ENCODE results near the gene MINDY3.
A peak's percentile ranks its signal among the peaks of the same experiment; 100 is the strongest.

MINDY3 gene

DNA sequence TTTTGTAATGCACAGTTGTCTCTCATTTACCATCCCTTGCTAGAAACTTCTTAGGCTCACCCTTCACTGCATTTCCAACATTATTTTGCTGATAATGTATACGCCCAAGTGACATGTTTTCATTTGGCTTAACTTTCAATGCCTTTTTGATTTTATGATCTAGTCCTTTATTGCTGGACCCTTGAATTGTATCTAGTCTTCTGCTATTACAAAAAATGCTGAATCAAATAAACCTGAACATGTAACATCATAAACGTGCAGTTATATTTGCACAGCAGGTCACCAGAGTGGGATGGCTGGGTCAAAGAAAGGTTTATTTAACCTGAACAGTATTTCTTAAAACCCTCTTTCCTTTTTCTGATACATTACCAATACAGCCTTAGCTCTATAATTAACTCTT, 63.0 kb downstream of the MINDY3 start:
- Histone ChIP-seq H3K9me3 (ENCODE audit: control insufficient read depth in 5 of 5, low read length in 5 of 5) (peaks cover 0 to 9% (median 7%) of the 10 kb centered on the region in 5 donors), H3K27me3 (ENCODE audit: control insufficient read depth in 5 of 5, insufficient read depth in 4 of 5, low read length in 5 of 5) (no peaks in the 10 kb centered on the region), H3K36me3 (ENCODE audit: control insufficient read depth in 5 of 5, insufficient read depth in 5 of 5, low read length in 5 of 5) (peaks cover 3 to 46% (median 25%) of the 10 kb centered on the region in 5 donors), H3K4me1 (ENCODE audit: control insufficient read depth in 5 of 5, insufficient read depth in 5 of 5, low read length in 5 of 5) (peaks cover 0 to 7% (median 3%) of the 10 kb centered on the region in 5 donors), H3K27ac (ENCODE audit: low read depth, low read length) (no peak overlapping the region), H3K4me3 (ENCODE audit: low read depth in 1 of 5, low read length in 5 of 5) (no peak overlapping the region), H3K9ac (ENCODE audit: low read length in 5 of 5) (no peak overlapping the region)

DNA sequence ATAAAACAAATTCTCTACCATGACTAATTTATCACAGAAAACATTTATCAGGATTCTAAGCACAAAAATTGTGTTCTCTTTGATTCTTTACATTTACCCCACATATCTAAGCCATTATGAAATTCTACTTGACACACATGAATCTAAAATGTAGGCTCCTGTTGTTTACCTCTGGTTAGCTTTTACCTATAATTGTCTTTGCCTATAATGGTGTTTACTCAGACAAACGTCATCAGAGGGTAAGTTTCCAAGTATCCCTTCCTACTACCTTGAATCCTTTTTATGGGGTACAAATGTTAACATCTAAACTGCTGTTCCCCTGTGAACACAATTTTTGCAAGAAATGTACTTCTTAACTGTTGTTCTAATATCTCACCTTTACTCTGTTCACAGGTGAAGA, 63.5 kb downstream of the MINDY3 start:
- H3K4me3 ChIP-seq (ENCODE audit: low read depth in 1 of 5, low read length in 5 of 5) = no peak overlapping the region
- no peaks in the 10 kb centered on the region for H3K27me3 ChIP-seq (ENCODE audit: control insufficient read depth in 5 of 5, insufficient read depth in 4 of 5, low read length in 5 of 5)
- H3K27ac ChIP-seq (ENCODE audit: low read depth, low read length) = no peak overlapping the region
- no peak overlapping the region for H3K9ac ChIP-seq (ENCODE audit: low read length in 5 of 5)
- H3K9me3 ChIP-seq (ENCODE audit: control insufficient read depth in 5 of 5, low read length in 5 of 5) = peaks cover 0 to 9% (median 7%) of the 10 kb centered on the region in 5 donors
- H3K36me3 ChIP-seq (ENCODE audit: control insufficient read depth in 5 of 5, insufficient read depth in 5 of 5, low read length in 5 of 5) = peaks cover 3 to 45% (median 25%) of the 10 kb centered on the region in 5 donors
- peaks cover 0 to 13% (median 9%) of the 10 kb centered on the region in 5 donors for H3K4me1 ChIP-seq (ENCODE audit: control insufficient read depth in 5 of 5, insufficient read depth in 5 of 5, low read length in 5 of 5)

DNA sequence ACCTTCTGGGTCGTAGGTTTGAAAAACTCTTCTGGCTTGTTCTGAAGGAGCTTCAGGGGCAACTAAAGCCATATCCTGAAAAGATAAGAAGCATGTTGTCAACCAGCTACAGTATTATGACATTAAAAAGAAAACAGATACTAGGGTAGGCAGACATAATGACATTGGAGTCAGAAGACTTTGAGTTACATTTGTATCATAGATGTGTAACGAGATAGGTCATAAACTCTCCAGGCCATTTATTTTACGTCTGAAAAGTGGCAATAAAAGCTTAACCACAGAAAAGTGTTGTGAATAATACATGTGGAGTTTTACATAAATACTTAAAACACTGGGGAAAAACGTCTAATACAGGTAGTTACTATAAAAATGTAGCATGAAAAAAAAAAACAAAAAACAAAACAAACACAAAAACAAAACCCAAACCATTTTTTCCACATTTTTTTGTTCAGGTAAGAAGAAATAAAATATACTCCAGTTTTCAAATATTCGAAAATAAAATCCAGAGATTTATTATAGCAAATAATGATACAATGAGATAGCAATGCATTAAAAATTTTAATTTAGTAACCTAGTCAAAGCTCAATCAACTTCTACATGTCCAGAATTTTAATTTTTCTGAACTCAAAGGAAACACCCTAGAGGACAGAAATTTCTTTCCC, 64.1 kb downstream of the MINDY3 start:
- H3K36me3 ChIP-seq (ENCODE audit: control insufficient read depth in 5 of 5, insufficient read depth in 5 of 5, low read length in 5 of 5) = peaks cover 3 to 41% (median 24%) of the 10 kb centered on the region in 5 donors
- H3K9ac ChIP-seq (ENCODE audit: low read length in 5 of 5) = no peak overlapping the region
- peaks cover 0 to 7% (median 5%) of the 10 kb centered on the region in 5 donors for H3K9me3 ChIP-seq (ENCODE audit: control insufficient read depth in 5 of 5, low read length in 5 of 5)
- H3K27ac ChIP-seq (ENCODE audit: low read depth, low read length) = no peak overlapping the region
- no peak overlapping the region for H3K4me3 ChIP-seq (ENCODE audit: low read depth in 1 of 5, low read length in 5 of 5)
- H3K27me3 ChIP-seq (ENCODE audit: control insufficient read depth in 5 of 5, insufficient read depth in 4 of 5, low read length in 5 of 5) = no peaks in the 10 kb centered on the region
- H3K4me1 ChIP-seq (ENCODE audit: control insufficient read depth in 5 of 5, insufficient read depth in 5 of 5, low read length in 5 of 5) = peaks cover 0 to 19% (median 14%) of the 10 kb centered on the region in 5 donors

DNA sequence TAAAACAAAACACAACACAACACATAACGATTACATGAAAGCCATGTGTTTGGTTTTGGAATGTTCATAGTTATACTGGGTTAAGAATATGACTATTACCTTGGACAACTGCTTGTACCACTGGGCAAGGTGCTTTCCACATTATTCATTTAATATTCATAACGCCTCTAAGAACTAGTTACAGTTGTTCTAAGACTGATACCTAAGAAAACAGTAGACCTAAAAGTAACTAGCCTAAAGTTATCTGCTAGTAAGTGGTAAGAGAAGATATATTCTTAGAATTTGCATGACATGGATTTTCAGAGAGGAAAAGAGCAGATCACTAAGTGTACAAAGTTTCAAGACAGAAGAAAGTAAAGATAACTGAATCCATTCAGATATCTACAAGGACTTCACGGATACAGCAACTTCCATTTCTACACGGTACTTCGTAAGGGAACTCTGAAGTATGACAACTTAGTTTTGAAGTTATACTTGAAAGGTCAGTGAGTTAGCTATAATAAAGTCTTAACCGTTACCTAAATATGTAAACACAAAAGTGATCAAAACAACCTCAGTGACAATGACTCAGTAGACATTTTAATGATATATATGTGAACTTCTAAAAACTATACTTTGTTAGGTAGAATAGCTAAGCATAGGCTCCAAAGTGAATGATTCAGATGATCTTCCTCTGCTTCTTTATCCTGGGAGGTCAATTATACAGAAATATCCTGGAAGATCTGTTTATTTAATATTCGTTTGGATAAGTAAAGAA, 65.1 kb downstream of the MINDY3 start:
- peaks cover 0 to under 1% (median 0%) of the 10 kb centered on the region in 5 donors for H3K9me3 ChIP-seq (ENCODE audit: control insufficient read depth in 5 of 5, low read length in 5 of 5)
- H3K4me1 ChIP-seq (ENCODE audit: control insufficient read depth in 5 of 5, insufficient read depth in 5 of 5, low read length in 5 of 5) = peaks cover 0 to 22% (median 15%) of the 10 kb centered on the region in 5 donors
- H3K27ac ChIP-seq (ENCODE audit: low read depth, low read length) = no peak overlapping the region
- H3K9ac ChIP-seq (ENCODE audit: low read length in 5 of 5) = no peak overlapping the region
- peaks cover 2 to 31% (median 17%) of the 10 kb centered on the region in 5 donors for H3K36me3 ChIP-seq (ENCODE audit: control insufficient read depth in 5 of 5, insufficient read depth in 5 of 5, low read length in 5 of 5)
- no peak overlapping the region for H3K4me3 ChIP-seq (ENCODE audit: low read depth in 1 of 5, low read length in 5 of 5)
- H3K27me3 ChIP-seq (ENCODE audit: control insufficient read depth in 5 of 5, insufficient read depth in 4 of 5, low read length in 5 of 5) = no peaks in the 10 kb centered on the region

DNA sequence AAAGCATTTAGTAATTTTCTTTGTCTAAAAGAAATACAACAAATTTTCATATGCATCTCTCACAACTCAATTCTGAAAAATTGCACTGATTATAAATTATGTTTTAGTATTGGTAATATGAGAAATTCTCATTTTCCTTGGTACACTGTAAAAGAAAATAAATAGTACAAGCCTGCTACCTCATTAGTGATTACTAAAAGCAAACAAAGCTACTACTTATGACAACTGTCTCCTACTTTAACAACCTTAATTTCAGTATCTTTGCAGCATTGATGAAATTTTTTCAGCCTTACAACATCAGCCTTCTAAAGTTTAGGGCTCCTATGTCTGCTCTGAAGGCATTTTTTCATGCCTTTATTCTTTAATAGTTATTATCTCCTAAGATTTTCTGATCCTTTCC, 65.7 kb downstream of the MINDY3 start:
- Histone ChIP-seq H3K36me3 (ENCODE audit: control insufficient read depth in 5 of 5, insufficient read depth in 5 of 5, low read length in 5 of 5) (peaks cover 0 to 28% (median 16%) of the 10 kb centered on the region in 5 donors), H3K4me3 (ENCODE audit: low read depth in 1 of 5, low read length in 5 of 5) (no peak overlapping the region), H3K27ac (ENCODE audit: low read depth, low read length) (no peak overlapping the region), H3K4me1 (ENCODE audit: control insufficient read depth in 5 of 5, insufficient read depth in 5 of 5, low read length in 5 of 5) (peaks cover 0 to 26% (median 18%) of the 10 kb centered on the region in 5 donors), H3K9ac (ENCODE audit: low read length in 5 of 5) (no peak overlapping the region), H3K9me3 (ENCODE audit: control insufficient read depth in 5 of 5, low read length in 5 of 5) (no peaks in the 10 kb centered on the region), H3K27me3 (ENCODE audit: control insufficient read depth in 5 of 5, insufficient read depth in 4 of 5, low read length in 5 of 5) (no peaks in the 10 kb centered on the region)

DNA sequence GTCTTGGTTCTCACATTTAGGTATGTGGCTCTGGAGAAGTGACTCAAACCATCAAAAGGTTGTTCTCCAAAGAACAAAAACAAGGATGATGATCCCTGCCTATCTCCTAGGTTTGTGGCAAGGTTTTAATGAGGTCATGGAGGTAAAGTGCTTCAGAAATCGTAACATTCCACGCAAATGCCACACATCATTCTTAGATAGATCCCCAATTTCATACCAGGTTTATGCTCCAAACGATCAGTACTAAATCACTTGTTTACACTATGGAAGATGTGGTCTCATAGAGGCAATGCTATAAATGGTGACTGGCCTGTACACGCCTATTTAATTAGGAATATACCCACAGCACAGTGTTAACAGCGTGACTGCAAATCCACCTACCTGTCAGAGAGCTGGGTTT, 66.6 kb downstream of the MINDY3 start:
- Histone ChIP-seq H3K27ac (ENCODE audit: low read depth, low read length) (no peak overlapping the region), H3K27me3 (ENCODE audit: control insufficient read depth in 5 of 5, insufficient read depth in 4 of 5, low read length in 5 of 5) (no peaks in the 10 kb centered on the region), H3K4me1 (ENCODE audit: control insufficient read depth in 5 of 5, insufficient read depth in 5 of 5, low read length in 5 of 5) (peaks cover 0 to 26% (median 18%) of the 10 kb centered on the region in 5 donors), H3K9ac (ENCODE audit: low read length in 5 of 5) (no peak overlapping the region), H3K36me3 (ENCODE audit: control insufficient read depth in 5 of 5, insufficient read depth in 5 of 5, low read length in 5 of 5) (peaks cover 0 to 31% (median 16%) of the 10 kb centered on the region in 5 donors), H3K9me3 (ENCODE audit: control insufficient read depth in 5 of 5, low read length in 5 of 5) (no peaks in the 10 kb centered on the region), H3K4me3 (ENCODE audit: low read depth in 1 of 5, low read length in 5 of 5) (no peak overlapping the region)

DNA sequence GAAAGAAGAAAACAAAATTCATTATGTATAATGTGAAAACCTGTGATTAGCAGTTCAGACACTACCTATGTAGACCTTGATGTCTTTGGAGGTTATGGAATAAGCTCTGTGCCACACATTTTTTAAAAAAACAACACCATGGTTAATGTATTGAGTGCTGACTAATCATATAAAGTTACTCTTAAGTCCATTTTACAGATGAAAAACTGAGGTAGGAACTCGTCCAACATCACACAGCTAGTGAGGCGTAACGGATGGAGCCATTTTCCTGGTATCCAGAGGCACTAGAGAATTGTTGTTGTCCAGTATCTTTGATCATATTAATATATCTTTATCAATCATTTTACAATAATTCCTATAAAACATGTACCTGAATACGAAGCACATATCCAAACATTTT, 67.5 kb downstream of the MINDY3 start:
- no peak overlapping the region for H3K9ac ChIP-seq (ENCODE audit: low read length in 5 of 5)
- no peak overlapping the region for H3K27ac ChIP-seq (ENCODE audit: low read depth, low read length)
- peaks cover 0 to 22% (median 18%) of the 10 kb centered on the region in 5 donors for H3K4me1 ChIP-seq (ENCODE audit: control insufficient read depth in 5 of 5, insufficient read depth in 5 of 5, low read length in 5 of 5)
- no peaks in the 10 kb centered on the region for H3K27me3 ChIP-seq (ENCODE audit: control insufficient read depth in 5 of 5, insufficient read depth in 4 of 5, low read length in 5 of 5)
- peaks cover 0 to 38% (median 17%) of the 10 kb centered on the region in 5 donors for H3K36me3 ChIP-seq (ENCODE audit: control insufficient read depth in 5 of 5, insufficient read depth in 5 of 5, low read length in 5 of 5)
- H3K9me3 ChIP-seq (ENCODE audit: control insufficient read depth in 5 of 5, low read length in 5 of 5) = no peaks in the 10 kb centered on the region
- H3K4me3 ChIP-seq (ENCODE audit: low read depth in 1 of 5, low read length in 5 of 5) = no peak overlapping the region

DNA sequence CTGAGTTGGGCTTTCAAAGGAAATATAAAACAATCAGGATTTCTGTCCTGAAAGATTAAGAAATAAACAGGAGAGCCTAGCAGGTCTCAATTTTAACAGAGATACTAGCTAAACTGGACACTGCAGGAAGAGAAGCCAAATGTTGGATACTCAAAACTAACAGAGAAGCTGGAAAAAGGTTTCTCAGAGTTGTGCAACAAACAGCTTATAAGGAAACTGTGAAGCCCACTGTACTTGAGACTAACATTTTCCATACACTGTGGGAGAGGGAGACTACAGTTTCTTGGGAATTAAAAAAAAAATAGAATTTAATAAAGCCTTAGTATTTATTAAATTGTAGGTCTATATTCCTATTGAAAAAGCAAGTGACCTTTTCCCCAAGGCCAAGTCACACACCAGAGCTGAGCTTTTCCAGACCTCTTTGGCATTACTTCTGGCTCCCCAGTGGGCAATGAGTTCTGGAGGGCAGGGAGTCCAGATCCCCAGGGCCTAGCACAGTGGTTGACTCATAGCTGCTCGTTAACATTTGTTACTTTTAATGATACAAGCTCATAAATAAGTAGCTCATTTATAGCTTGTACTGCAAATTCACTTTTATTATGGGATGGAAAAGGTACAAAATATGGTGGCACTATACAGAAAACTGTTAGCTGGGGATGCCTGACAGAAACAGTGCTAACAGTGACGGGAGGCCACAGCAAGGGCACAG, 68.3 kb downstream of the MINDY3 start:
- Histone ChIP-seq H3K9me3 (ENCODE audit: control insufficient read depth in 5 of 5, low read length in 5 of 5) (no peaks in the 10 kb centered on the region), H3K27me3 (ENCODE audit: control insufficient read depth in 5 of 5, insufficient read depth in 4 of 5, low read length in 5 of 5) (no peaks in the 10 kb centered on the region), H3K27ac (ENCODE audit: low read depth, low read length) (peak overlapping the region; percentile 42), H3K4me3 (ENCODE audit: low read depth in 1 of 5, low read length in 5 of 5) (no peak overlapping the region), H3K36me3 (ENCODE audit: control insufficient read depth in 5 of 5, insufficient read depth in 5 of 5, low read length in 5 of 5) (peaks cover 4 to 37% (median 22%) of the 10 kb centered on the region in 5 donors), H3K9ac (ENCODE audit: low read length in 5 of 5) (peak overlapping the region in 1 of 5 donors; percentile 7), H3K4me1 (ENCODE audit: control insufficient read depth in 5 of 5, insufficient read depth in 5 of 5, low read length in 5 of 5) (peaks cover 0 to 22% (median 18%) of the 10 kb centered on the region in 5 donors)

DNA sequence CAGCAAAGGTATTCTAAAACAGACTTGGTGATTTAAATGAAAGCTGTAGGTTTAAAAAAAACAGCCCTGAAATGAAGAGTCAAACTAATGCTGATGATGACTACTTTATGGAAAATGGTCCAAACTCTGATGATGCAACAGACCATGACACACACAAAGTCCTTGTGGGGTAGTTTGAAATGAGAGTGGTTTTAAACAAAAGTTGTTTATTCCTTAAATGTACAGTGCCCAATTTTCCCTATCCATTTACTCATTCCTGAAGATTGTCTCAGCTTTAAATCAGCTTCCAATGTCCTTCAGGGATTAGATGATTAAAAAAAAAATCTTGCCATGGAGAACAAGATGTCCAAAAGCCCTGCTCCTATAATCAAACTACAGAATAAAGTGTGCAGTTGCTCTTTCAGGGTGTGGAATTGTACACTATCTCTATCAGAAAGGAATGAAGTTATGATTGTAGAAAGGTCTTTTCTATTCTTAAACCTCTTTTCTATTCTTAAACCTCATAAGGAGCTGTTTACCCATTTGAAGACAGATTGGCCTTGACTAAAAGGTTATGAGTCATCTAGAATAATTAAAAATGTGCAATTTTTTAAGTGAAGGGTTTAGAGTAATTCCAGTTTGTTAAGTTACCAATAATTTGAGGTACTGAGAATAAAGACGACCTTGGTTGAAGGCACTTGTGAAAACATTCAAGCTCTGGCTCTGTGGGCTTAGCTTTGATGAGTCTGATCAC, 70.3 kb downstream of the MINDY3 start:
- no peaks in the 10 kb centered on the region for H3K9me3 ChIP-seq (ENCODE audit: control insufficient read depth in 5 of 5, low read length in 5 of 5)
- no peak overlapping the region for H3K9ac ChIP-seq (ENCODE audit: low read length in 5 of 5)
- peaks cover 0 to 22% (median 18%) of the 10 kb centered on the region in 5 donors for H3K4me1 ChIP-seq (ENCODE audit: control insufficient read depth in 5 of 5, insufficient read depth in 5 of 5, low read length in 5 of 5)
- H3K36me3 ChIP-seq (ENCODE audit: control insufficient read depth in 5 of 5, insufficient read depth in 5 of 5, low read length in 5 of 5) = peaks cover 12 to 32% (median 27%) of the 10 kb centered on the region in 5 donors
- peak overlapping the region; percentile 24 for H3K27ac ChIP-seq (ENCODE audit: low read depth, low read length)
- no peak overlapping the region for H3K4me3 ChIP-seq (ENCODE audit: low read depth in 1 of 5, low read length in 5 of 5)
- no peaks in the 10 kb centered on the region for H3K27me3 ChIP-seq (ENCODE audit: control insufficient read depth in 5 of 5, insufficient read depth in 4 of 5, low read length in 5 of 5)

Measured in subcutaneous abdominal adipose tissue (tissue), 5 donors.